T follicular helper cell (primary cell): Measurements from ENCODE around the gene TMEM59L.

ENCODE experiments used
- DNase-seq: peaks from one replicate; pipeline ENCODE4 v3.0.0-alpha.2; 2020; ENCODE audit warnings: low read depth

The TMEM59L gene

GRCh38 chr19:18658366-18658855 lies 45.7 kb downstream of the TMEM59L start:
- DNase-seq, result no peak

GRCh38 chr19:18659281-18660050 lies 46.8 kb downstream of the TMEM59L start:
- no peak for DNase-seq

GRCh38 chr19:18660051-18660910 lies 47.6 kb downstream of the TMEM59L start:
- no peak for DNase-seq

- no peak for DNase-seq
These were observed 48.4 kb downstream of the TMEM59L start for GRCh38 chr19:18660939-18661670.

GRCh38 chr19:18662972-18663732 lies 50.5 kb downstream of the TMEM59L start:
- no peak for DNase-seq

- no peak for DNase-seq
These were observed 51.4 kb downstream of the TMEM59L start for GRCh38 chr19:18663940-18664530.

- DNase-seq, result no peak
These were observed 53.1 kb downstream of the TMEM59L start for GRCh38 chr19:18665771-18666202.

- no peak for DNase-seq
These were observed 53.6 kb downstream of the TMEM59L start for GRCh38 chr19:18666317-18666716.

GRCh38 chr19:18666784-18667183 lies 54.1 kb downstream of the TMEM59L start:
- DNase-seq, result no peak

- no peak for DNase-seq
These were observed 55.0 kb downstream of the TMEM59L start for GRCh38 chr19:18667531-18668251.

- DNase-seq, result no peak
These were observed 55.6 kb downstream of the TMEM59L start for GRCh38 chr19:18668252-18668631.

- no peak for DNase-seq
These were observed 56.3 kb downstream of the TMEM59L start for GRCh38 chr19:18668744-18669523.

GRCh38 chr19:18669524-18669817 lies 56.8 kb downstream of the TMEM59L start:
- no peak for DNase-seq

- no peak for DNase-seq
These were observed 57.2 kb downstream of the TMEM59L start for GRCh38 chr19:18669883-18670282.

- no peak for DNase-seq
These were observed 57.6 kb downstream of the TMEM59L start for GRCh38 chr19:18670312-18670711.
